Activated CD4-positive, alpha-beta T cell treated with anti-CD3 and anti-CD28 coated beads, Interleukin-2, Interleukin-4, amounts not matched to agents 100 ng/mL and 50 ng/mL, durations not matched to agents 16 hours and 8 hours (primary cell): ENCODE measurements around the gene RAB29.
A peak's percentile ranks its signal among the peaks of the same experiment; 100 is the strongest.
"Not testable (repeated sequence)": the region's sequence is repeated elsewhere in the genome, so short reads cannot be mapped to it uniquely, and the experiment has no call there.

Experiments
- DNase-seq: peaks from one replicate; pipeline ENCODE4 v3.0.0-alpha.2; 2020; ENCODE audit warnings: low spot score

Gene RAB29

DNA sequence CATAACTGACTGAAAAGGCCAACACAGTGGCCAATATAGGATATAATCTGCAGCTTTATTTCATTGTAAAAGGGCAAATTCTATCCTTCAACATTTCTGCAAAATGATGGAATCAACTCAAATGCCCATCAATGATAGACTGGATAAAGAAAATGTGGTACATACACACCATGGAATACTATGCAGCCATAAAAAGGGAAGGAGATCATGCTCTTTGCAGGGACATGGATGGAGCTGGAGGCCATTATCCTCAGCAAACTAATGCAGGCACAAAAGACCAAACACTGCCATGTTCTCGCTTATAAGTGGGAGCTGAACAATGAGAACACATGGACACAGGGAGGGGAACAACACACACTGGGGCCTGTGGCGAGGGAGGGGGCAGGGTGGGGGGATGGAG lies 54.5 kb downstream of the RAB29 start:
- DNase-seq, result not testable (repeated sequence)

DNA sequence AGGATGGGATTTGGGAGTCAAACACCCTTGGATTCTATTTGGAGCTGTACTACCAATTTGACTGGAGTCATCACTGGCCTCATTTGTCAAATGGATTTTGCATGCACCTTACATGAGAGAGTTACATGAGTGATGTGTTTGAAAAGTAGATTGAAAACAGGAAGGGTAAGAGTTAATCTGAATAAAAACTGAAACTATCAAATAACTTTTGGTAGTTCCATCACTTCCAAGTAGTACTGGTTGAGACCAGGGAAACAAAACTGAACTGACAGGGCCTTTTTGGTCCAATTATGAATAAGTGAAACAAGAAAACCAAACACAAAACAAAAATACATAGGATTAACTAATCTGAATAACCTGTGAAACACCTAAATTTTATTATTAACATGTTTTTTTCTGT lies 55.5 kb downstream of the RAB29 start:
- peak; percentile 27 for DNase-seq

DNA sequence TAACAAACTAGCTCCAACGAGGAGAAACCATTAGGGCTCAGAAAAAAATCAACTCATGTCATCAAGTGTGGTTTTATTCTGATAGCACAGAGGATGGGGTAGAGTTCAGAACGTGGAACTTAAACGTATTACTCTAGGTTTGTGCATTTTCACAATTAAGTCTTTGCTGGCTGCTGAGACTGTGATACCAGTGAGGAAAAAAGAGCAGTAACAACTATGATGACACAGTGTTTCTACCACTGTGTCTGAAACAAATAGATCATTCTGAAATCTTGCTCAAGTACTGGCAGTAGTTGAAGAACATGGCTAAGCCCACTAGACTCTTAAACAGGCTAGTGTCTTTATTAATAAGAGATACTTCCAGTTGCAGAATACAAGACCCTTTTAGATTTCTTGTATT lies 56.3 kb downstream of the RAB29 start:
- no peak for DNase-seq
